Suppressor macrophage treated with lipopolysaccharide for 1 hour (primary cell): ENCODE measurements around the gene MORN5.

Experiments used
- DNase-seq, 3 donors: peaks; one replicate each; pipeline ENCODE4 v3.0.0-alpha.2; 2020 to 2022

Gene MORN5

GRCh38 chr9:122144836-122145591 is 14.7 kb upstream of the MORN5 start:
- no peak for DNase-seq

- DNase-seq, result no peak
Measured at GRCh38 chr9:122145592-122145863, 14.2 kb upstream of the MORN5 start.

DNA sequence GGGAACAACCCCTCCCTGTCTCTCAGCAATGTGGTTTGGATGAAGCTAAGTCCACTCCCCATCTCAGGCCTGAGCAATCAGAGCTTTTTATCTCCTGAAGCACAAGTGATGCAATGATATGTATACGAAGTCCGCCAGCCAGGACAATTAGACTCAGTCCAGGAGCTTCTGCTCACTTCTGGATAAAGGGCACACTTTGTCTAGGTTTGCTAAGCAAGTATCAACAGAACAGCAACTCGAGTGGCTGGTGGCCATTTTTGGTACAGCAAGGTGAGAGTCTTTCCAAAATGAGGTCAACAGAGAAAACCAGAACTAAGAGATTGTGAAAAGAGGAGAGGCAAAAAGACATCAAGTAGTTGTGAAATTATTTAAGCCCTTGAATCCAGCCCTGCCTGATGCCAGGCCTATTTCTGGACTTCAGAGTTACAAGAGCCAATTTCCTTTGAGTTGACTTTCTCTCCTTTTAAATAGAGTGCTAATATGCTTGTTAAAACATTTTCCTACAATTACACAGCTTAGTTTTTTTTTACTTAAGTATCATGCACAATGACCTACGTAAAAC is 8.4 kb upstream of the MORN5 start:
- no peak for DNase-seq

- DNase-seq, result peak; percentile 54 to 74 (median 69)
Measured at GRCh38 chr9:122155796-122156195, 3.9 kb upstream of the MORN5 start.

GRCh38 chr9:122158202-122158601 is 1.5 kb upstream of the MORN5 start:
- DNase-seq, result peak; percentile 47 to 53 (median 47)

GRCh38 chr9:122159925-122160246 is 178 bp downstream of the MORN5 start:
- DNase-seq, result no peak

DNA sequence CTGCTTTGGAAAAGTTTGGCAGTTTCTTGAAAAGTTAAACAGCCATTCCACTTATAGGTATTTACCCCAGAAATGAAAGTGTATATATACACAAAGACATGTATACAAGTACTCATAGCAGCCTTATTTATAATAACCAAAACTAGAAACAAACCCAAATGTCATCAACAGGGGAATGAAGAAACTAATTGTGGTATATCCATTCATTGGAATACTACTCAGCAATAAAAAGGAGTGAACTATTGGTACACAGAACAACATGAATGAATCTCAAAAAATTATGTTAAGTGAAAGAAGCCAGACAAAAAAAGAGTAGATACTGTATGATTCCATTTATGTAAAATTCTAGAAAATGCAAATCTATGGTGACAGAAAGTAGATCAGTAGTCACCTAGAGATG is 2.7 kb downstream of the MORN5 start:
- no peak for DNase-seq

DNA sequence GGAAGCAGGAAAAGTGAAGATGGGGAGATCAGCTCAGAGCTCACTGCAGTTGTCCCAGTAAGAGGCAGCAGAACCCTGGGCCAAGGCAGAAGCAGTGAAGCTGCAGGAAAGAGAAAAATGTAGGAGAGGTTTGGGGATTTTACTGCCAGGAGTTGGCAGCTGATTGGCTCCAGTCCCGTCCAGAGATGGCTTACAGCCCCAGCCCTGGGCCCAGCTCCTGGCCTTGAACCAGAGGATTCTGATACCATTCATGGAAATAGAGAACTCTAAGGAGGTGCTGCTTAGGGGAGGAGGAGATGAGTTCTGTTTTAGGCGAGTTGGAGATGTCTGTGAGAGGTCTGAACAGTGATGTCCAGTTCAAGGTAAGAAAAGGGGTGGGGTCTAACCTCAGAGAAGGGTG is 4.6 kb downstream of the MORN5 start:
- DNase-seq, result no peak

GRCh38 chr9:122168356-122168755 is 8.6 kb downstream of the MORN5 start:
- peak in 1 of 3 donors; percentile 28 for DNase-seq

- no peak for DNase-seq
Measured at GRCh38 chr9:122172131-122172530, 12.4 kb downstream of the MORN5 start.

DNA sequence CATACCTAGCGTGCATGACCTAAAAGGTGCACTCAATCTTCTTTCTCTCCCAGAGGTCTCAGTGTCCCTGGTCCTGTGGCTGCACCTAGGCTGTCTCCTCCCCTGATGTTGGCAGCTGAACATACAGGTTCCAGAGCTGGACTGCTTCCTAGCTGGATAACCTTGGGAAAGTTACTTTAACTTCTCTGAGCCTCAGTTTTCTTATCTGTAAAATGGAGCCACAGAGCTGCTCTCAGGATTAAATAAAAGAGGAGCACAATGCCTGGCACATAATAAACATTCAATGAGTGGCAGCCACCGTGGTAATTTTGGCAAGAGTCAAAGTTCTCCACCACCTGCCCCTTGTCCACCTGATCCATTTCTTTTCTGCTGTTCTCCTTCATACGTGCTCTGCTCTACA is 14.0 kb downstream of the MORN5 start:
- no peak for DNase-seq

GRCh38 chr9:122176916-122177315 is 17.2 kb downstream of the MORN5 start:
- no peak for DNase-seq

- no peak for DNase-seq
Measured at GRCh38 chr9:122179054-122179689, 19.5 kb downstream of the MORN5 start.

GRCh38 chr9:122179690-122180074 is 20.0 kb downstream of the MORN5 start:
- no peak for DNase-seq

- DNase-seq, result no peak
Measured at GRCh38 chr9:122180633-122181032, 20.9 kb downstream of the MORN5 start.

- DNase-seq, result no peak
Measured at GRCh38 chr9:122183501-122183900, 23.8 kb downstream of the MORN5 start.

- DNase-seq, result no peak
Measured at GRCh38 chr9:122184551-122184950, 24.8 kb downstream of the MORN5 start.

DNA sequence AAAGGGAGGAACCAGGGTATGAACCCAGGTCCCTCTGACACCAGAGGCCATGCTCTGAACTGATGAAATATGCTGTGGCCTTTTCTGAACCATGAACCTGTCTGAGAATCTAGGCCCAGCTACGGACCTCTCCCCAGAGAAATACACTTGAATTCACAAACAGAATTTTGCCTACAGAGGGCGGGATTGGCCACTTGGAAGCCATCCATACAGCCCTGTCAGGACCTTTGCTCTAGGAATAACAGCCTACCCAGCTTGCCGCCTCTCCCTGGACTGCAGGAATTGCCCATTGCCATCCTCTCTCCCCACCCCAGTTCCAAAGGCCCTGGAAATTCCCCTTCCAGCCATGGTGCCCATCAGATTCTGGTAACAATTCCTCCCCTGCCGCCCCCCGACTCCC is 26.6 kb downstream of the MORN5 start:
- DNase-seq, result no peak

- DNase-seq, result no peak
Measured at GRCh38 chr9:122186777-122187470, 27.2 kb downstream of the MORN5 start.

GRCh38 chr9:122188369-122188768 is 28.7 kb downstream of the MORN5 start:
- DNase-seq, result no peak

GRCh38 chr9:122190597-122191381 is 31.1 kb downstream of the MORN5 start:
- DNase-seq, result no peak

DNA sequence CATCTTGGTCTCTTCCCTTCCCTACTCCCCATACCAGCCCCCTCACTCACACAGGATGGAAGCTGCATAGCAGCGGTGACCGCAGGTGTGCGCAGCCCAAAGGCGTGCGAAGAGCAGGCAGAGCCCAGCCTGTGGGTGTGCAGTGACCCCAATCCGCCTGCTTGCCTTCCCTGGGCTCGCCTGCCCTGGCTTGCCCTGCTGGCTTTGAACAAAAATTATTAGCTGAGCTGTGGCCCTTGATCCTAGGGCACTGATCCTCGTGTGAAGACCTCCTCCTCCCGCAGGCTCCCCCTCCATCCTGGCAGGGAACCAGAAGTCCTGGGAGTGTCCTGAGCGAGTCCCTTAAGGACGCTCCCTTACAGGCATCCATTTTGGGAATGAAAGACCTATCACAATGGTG is 31.9 kb downstream of the MORN5 start:
- DNase-seq, result no peak

GRCh38 chr9:122192261-122192875 is 32.7 kb downstream of the MORN5 start:
- no peak for DNase-seq
